Prostate gland (tissue), 2 donors: ENCODE results near the gene PAQR9.

ENCODE experiments used
- POLR2A ChIP-seq: fragments of 450-650 bp; IDR thresholded peaks from one replicate; pipeline ENCODE4 v1.6.1; 2016; ENCODE audit warnings: antibody characterized with exemption, mild to moderate bottlenecking
- POLR2AphosphoS5 ChIP-seq: sonication (generic); formaldehyde crosslinking; IDR thresholded peaks from one replicate; pipeline ENCODE4 v1.6.1; 2017; ENCODE audit warnings: antibody characterized with exemption
- TF ChIP-seq, protein P1 (sequence below), 4 experiments: fragments of 200-600 bp in 2 of 4; fragments of 450-650 bp in 2 of 4; sonication (generic) in 2 of 4; IDR thresholded peaks; 1 replicate in 3 of 4; 2 replicates in 1 of 4; pipeline ENCODE4 v1.5.1; 2016 to 2019; ENCODE audit warnings: antibody characterized with exemption in 4 of 4, mild to moderate bottlenecking in 2 of 4, moderate library complexity in 2 of 4

DNA sequence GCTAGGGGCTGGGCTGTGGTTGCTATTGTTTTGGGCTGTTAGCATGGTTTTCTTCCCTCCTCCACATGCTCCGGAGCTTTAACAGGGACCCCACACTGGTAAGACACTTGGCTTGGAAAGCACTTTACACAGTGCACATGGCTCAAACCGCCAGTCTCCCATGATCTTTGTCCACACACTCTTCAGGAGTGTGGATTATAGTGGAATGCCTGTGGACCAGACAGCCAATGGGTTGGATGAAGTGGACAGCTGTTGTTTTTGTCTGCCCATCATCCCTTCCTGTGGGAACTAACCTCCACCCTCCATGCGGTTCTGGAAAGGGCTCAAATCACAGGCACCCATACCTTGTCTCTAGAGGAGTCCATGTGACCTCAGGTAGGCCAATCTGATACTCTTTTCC lies 10.0 kb downstream of the PAQR9 start:
- TF ChIP-seq, protein P1, sequence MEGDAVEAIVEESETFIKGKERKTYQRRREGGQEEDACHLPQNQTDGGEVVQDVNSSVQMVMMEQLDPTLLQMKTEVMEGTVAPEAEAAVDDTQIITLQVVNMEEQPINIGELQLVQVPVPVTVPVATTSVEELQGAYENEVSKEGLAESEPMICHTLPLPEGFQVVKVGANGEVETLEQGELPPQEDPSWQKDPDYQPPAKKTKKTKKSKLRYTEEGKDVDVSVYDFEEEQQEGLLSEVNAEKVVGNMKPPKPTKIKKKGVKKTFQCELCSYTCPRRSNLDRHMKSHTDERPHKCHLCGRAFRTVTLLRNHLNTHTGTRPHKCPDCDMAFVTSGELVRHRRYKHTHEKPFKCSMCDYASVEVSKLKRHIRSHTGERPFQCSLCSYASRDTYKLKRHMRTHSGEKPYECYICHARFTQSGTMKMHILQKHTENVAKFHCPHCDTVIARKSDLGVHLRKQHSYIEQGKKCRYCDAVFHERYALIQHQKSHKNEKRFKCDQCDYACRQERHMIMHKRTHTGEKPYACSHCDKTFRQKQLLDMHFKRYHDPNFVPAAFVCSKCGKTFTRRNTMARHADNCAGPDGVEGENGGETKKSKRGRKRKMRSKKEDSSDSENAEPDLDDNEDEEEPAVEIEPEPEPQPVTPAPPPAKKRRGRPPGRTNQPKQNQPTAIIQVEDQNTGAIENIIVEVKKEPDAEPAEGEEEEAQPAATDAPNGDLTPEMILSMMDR (IDR thresholded peaks at IDR 0.05), result no peak
- no peak for TF ChIP-seq POLR2A
- no peak for TF ChIP-seq POLR2AphosphoS5
